Activated CD8-positive, alpha-beta memory T cell treated with anti-CD3 and anti-CD28 coated beads for 4 hours (primary cell): ENCODE results near the gene TMEM108.

Source experiments
- DNase-seq, 2 donors: peaks; one replicate each; pipeline ENCODE4 v3.0.0-alpha.2; 2020; ENCODE audit warnings: low read depth in 2 of 2

TMEM108 gene

DNA sequence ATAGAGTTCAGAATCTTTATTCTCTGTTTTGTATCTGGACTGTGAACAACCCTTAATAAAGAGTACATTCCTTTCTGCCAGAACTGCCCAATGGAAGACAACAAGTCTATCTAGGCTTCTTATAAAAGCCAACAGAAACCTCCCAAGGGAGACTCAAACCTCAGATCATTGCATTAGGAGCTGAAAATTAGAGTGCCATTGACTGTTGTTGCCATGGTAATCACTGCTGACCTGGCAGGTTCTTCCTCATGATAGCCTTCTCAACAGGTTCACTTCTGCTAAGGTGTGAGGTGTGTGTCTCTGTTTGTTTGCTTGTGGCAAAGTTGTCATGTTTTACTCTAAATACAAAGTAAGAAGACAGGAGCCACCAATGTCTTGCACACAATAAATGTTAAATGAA lies 79.2 kb downstream of the TMEM108 start:
- no peak for DNase-seq

DNA sequence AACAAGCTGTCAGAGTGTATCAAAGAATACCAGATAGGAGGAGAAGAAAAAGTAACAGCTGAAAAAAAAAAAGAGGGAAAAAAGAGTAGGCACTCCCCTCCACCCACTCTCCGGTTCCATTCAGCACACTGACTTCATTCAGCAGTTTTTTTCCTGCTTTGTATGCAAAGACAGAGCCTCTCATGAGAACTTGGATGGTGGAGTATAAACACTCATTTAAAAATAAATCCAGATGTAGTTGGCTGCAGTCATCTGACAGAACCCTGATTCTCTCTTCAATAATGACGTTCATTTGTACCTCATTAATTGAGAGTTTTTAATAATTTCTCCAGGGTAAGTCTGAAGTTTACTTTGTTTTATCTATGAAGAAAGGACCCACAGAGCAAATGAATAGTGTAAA lies 81.0 kb downstream of the TMEM108 start:
- DNase-seq, result no peak

DNA sequence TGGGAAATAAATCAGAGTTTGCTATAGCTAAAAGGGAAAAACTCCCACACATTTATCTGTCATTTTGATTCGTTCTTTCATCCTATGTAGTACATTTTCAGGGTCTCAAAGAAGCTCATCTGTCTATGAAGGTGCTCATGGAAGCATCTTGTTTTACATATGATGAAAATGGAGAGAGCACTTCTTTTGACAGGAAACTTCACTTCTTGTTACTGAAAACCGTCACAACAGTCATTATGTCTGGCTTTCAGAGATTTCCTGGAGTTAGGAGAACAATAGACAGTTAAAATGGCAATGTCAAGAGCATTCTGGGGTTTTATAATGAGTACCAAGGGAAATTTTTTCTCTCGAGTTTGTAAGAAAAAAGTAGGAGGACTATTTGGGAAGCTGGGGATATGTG lies 83.3 kb downstream of the TMEM108 start:
- DNase-seq, result no peak

DNA sequence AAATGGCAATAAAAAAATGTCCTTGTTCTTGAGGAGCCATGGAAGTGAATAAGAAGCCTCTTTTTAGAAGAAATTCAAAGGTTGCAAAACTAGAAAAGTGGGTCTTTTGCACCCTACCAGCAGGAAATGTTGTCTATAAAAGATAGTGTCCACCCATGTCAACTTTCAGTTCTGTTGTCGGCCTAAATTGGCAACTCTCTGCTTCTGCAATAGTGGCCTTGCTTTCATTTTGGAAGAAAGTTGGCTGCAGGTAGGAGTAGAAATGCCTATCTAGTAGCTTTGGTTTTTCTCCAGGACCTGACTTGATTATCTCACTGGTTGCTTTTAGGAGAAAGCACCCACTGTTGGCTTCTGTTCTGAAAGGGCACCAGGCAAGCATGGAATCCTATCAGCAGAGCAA lies 85.4 kb downstream of the TMEM108 start:
- no peak for DNase-seq

DNA sequence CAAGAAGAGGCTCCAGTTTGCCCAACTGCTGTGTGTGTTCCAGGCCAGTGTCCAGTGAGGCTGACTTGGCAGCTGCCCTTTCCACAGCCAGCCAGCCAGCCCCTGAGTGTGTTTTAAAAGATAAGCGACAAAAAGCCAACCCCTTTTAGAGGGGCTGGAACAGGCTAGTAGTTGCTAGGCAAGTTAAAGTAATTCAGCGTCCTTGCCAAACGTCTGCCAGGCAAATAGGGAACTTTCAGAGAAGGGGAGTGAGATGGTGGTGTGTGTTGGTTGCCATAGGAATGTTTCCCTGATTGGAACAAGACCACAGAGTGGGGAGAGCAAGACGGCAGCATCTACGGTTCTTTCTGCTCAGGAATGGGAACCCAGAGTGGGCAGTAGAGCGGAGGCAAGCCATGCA lies 86.3 kb downstream of the TMEM108 start:
- no peak for DNase-seq

DNA sequence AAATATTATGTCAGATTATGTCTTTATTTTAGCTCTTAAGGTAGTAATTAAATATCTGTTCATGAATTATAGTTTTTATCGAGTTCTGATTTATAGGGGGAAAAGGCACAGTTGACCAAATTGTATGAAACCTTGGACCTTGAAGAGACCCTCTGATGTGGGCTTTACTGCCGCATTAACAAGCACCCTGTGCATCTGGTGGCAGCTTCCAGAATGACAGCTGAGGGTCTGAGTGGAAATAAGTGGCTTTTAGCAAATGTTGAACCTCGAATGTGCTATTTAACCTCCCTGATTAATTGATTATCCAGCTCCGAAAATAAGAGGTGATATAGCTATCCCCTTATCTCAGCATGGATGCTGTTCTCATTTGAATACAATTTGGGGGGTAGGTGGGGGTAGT lies 87.0 kb downstream of the TMEM108 start:
- no peak for DNase-seq

DNA sequence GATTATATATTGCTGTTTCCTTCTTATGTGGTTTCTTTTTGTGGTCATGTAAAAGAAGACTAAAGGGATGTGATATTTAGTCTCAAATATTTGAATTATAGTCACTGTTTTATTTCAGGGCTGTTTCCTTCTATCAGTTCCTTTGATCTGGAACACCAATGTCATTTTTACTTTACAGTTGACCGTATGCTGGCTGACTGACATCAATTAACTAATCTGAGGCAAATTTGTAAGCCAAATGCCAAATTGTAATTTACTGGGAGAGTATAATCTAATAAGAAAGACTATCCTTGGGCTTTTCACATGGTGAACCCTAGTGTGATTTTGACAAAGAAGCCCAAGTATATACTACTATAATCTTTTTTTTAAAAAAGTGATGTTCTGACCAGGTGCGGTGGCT lies 87.6 kb downstream of the TMEM108 start:
- no peak for DNase-seq

DNA sequence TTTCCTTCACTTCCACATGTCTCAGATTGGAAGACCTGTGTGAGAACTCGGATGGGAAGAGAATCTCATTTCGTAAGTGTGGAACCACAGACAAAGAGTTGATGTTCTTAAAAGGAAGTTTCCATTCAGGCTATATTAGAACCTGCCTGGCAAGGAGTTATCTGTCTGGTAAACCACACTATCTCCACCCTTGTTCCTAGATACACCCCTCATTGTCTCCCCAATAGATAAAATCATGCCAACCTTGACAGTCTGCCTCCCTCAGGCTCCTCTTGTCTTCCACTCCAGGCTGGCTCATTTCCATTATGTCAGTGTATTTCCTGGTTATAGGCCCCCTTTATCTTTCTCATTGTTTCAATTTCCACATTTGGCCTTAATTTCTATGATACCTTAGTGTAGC lies 89.2 kb downstream of the TMEM108 start:
- no peak for DNase-seq

DNA sequence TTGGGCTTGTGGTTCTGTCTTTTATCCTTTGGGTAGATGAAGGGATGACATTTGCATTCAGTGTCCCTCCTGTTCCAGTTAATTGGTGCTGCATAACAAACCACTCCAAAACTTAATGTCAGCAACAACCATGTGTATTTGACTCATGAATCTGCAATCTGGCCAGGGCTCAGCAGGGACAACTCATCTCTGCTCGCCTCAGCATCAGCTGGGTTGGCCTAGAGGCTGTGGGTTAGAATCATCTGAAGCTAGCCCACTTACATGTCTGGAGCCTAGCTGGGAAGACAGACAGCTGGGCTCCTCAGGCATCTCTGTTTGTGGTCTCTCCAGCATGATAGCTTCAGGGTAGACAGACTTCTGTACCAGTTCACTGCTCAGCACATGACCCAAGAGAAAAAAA lies 92.0 kb downstream of the TMEM108 start:
- no peak for DNase-seq

DNA sequence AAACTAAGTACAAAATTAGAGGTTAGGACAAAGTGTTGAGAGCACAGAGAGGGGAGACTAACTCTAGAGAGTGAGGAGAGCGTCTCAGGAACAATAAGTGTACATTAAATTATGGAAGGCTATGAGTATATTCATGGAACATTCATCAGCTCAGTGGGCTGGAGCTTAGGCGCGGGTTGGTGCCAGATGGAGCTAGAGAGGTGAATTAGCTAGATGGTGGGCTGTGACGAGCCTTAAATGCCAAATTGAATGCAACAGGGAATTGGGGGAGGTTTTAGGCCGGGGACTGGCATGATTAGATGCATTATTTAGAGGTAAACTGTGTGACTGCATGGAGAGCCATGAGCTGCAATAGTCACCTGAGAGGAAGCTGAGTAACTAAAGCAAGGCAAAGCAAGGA lies 97.1 kb downstream of the TMEM108 start:
- DNase-seq, result no peak

DNA sequence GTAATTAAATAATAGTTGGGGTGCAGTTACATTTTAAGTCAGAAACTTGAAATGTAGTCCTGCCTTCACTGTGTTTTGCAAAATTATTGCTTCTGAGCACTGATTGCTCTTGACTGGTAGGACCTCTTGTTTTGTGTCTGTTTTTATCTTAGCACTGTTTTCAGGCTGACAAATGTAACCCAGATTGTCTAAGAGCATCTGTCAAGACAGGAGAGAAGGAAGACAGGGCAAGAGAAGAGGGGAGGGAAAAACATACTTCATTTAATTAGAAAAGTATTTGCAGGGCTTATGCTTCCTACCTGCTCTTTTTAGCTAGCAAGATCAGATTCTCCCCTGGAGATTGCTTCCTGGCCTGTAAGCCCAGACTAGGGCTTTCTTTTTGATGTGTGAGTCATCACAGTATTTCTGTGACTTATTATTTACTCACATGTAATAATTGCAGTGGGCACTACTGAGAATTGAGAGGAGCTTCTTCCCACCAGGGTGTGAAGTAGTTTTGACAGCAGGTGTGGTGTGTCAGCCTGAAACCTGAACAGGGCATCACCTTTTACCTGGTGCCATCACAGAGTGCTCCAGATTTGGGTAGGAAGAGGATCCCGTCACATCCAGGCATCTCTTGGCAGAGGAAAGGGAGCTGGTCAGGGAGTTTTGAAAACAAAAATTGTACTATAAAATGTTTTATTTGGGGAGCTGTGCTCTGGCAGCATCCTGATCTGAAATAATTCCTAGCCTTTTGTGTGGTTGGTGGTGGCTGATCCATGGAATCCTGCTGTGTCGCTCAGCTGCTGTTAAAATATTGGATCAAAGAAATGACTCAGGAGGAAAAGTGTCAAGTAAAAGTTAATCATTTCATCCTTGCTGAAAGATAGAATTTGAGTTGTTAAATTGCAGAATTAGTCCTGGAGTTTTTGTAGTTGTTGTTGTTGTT lies 98.2 kb downstream of the TMEM108 start:
- no peak for DNase-seq

DNA sequence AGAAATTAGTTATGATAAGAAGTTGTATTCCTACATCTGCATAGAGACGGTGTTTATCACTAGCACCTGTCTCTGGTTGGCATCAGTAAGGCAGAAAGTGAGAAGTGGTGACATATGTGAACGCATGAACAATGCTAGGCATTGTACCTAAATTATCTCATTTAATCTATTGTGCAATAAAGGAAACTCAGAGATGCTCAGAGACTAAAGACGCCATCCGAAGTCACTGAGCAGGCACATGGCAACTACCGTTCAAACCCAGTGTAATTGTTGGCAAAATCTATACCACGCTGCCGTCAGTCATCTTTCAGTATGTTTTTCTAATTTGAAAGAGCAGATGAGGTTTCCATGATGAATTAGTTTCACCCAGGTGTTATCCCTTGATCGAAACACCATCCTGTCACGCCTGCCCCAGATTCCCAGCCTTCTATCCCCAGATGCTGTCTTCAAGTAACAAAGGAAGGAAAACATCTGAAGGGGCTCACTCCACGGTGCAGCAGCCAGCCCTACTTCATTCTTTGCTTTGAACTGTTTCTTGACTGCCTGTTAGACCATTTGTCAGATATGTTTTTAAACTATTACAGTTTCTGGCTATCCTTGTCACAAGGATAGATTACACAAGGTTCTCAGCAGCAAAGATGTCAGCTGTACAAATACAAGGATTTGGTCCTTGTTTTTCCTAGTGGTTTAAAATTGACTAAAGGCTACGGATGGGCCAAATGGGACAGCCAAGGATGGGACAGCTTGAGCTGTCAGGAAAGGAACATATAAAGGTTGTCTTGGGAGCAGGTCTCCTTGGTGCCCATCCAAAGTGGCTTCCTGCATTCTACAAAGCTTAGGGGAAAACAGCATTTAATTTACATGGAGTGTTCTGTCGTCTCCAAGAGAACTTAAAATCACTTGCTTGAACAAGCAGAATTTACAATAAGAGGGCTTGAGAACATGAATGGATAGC lies 99.1 kb downstream of the TMEM108 start:
- no peak for DNase-seq

DNA sequence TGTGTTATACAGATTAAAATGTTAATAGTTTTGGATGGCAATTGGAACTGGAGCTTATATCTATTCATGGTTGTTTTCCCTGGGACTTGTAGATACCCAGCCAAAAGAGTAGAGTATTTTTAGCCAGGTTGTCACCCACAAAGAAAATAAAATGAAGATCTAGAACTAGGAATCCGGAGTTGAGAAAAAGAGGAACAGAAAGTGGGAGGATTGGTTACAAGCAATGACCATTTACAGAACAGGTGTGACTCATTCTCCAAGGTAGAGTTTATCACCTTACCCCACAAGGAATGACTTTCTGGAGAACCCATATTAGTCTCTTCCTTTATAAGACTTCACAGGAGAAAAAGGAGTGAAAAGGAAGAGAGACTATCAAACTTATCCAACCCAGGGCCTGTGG lies 99.8 kb downstream of the TMEM108 start:
- DNase-seq, result no peak

DNA sequence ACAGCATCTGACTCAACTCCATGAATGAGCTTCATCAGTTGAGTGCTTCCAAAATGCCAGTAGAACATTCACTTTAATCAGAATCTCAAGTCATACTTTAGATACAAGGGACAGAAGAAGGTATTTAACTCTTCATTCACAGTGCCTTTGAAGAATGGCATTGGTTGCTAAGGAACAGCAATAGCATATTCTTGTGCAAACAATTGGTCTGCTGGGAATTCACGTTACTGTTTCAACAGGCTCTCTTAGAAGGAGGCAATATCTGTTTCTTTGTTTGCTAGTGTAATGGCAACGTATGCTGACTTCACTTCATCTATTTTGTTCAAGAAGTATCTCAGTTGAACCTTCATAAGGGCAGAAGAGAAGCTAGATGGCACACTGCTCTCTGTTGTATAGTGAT lies 113.9 kb downstream of the TMEM108 start:
- no peak for DNase-seq

DNA sequence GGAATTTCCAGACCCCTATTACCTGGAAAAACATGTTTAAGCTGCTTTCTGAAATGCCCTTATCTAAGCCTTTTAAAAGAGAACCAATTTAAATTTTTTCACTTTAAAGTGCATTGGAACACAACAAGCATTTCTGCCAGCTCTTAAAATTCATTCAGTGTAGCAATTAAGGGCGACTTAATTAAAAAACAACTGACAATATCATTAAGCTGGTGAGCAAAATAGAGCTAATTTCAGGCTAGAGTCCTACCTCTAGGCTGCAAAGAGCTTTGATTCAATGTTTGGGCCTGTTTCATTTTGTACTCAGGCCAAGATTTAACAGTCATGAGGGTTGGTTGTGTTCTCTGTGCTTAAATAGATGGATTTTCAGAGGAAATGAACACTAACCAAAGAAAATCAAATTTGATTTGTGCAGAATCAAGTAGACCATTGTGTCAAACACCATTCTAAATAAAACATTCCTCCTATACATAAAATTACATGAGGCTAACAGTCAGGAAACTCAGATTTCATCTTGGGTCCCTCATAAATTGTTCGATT lies 114.6 kb downstream of the TMEM108 start:
- no peak for DNase-seq

DNA sequence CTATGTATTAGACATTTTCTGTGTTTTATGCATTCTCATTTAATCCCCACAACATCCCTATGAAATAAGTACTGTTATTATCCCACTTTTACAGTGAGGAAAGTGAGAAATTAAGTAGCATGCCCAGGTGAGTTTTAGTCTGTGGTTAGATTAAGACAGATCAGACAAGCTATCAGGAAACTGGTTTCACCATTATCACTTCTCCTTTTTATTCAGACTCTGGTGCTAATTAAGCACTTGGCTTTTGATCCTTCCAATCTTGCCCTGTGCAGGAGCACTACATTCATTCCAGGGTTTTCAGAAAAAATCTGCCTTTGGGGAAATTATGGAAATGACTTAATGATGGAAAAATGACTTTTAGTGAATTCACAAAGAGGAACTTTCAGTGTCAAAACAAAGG lies 115.2 kb downstream of the TMEM108 start:
- no peak for DNase-seq

DNA sequence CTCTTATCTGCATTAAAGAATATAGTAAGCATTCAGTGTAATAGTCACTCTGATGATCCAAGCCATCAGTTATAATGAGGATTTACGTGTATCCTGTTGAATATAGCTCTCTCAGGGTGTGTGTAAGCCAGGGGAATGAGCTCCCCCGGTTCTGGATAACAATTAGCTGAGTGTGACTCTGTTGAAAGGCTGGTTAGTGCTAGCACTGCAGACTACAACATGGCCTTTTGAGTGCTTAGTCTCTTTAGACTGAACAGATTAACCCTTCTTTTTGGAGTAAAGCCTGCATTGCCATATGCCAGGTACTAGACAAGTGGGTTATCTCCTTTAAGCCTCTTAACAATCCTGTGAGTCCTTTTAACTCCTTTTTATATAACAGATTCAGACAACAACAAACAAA lies 119.5 kb downstream of the TMEM108 start:
- DNase-seq, result no peak

DNA sequence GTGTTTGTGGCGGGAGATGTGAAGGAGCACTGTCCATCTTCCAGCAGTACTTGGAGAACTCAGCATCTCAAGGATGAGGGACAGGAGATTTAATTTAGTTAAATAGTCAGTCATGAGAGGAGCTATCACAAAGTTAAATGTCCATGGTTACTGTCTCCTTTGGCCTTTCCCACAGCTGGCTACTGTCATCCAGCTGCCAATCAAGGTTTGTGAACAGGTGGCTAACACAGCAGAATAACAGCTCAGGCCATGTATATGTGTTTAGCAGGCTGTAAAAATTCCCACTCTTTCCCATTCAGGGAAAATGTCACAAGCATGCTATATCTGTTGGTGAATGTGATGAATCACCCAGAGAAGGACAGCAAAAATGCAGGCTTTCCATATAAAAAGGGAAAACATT lies 120.5 kb downstream of the TMEM108 start:
- DNase-seq, result no peak

DNA sequence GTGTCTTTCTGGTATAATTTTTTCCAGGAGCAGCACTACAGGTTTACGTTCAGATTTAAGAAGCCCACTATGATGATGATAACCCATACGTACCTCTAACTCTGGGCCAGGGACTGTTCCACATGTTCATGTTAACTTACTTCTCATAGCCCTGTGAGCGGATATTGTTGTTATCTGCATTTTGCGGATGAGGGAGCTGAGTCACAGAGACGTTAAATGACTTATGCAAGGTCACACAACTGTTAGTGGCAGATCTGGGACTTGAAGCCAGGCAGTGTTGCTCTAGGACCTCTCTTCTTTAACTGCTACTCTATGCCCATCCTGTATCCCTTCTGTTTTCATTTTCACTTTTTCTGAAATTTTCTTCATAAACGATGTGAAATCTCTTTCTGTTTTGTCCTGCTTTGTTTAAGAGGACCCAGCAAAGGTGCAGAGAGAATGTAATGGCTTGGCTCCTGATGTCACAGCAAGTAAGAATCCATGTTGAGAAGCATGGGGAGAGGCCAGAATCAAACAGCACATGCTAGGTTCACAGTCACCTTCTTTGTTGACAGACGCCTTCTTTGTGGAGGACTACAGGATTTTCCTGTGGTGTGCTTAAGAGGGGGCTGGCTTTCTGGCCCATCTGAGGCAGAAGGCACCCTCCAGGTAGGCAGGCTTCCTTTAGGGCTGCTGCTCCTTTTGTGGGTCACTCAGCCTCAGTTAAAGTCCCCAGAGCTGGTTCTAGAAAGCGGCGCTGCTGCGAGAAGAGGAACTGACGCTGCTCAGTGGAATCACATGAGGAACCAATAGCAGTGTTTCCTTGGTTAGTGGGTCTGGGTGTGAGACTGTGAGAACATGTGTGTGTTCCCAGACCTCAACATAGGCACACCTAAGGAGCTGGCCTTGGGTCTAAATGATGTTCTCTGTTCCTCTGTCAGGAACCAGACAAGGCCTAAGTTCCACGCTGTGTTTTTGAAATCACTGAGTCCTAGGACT lies 121.6 kb downstream of the TMEM108 start:
- no peak for DNase-seq

DNA sequence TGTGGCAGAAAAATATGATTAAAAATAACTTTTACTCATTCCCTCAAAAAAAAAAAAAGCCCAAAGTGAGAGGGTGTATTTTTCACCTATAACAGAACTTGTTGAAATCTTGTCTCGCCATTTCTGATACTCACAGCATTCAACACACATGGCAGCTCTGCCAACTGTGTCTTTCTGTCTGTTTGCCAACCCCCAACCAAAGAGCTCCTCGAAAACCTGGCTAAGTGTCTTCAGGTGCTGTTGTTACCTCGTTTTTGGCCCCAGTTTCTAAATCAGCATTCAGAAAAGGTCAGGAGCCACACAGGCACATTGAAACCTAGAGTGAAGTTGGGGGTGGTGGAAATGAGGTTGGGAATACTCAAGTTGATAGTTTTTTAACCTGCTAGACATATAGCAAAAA lies 123.5 kb downstream of the TMEM108 start:
- DNase-seq, result no peak

DNA sequence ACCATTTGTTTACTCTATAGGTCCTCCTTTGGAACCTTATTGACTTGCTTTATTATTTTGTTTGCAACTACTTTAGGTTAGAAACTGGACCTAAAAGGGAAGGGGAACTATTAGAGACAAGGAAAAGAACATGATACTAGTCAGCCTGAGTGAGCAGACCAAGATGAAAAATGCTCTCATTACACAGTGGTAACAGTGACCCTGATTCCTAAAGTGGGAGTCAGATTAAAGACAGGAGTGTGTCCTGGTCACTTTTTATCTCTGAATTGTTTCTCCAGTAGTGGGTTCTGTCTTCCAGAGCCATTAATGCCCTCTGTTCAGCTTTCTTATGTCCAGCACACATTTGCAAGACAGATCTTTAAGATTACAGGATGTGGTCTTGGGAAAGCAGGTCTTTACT lies 124.1 kb downstream of the TMEM108 start:
- DNase-seq, result no peak
